Measurements from ENCODE around the gene GRPEL2.

GRPEL2 gene

DNA sequence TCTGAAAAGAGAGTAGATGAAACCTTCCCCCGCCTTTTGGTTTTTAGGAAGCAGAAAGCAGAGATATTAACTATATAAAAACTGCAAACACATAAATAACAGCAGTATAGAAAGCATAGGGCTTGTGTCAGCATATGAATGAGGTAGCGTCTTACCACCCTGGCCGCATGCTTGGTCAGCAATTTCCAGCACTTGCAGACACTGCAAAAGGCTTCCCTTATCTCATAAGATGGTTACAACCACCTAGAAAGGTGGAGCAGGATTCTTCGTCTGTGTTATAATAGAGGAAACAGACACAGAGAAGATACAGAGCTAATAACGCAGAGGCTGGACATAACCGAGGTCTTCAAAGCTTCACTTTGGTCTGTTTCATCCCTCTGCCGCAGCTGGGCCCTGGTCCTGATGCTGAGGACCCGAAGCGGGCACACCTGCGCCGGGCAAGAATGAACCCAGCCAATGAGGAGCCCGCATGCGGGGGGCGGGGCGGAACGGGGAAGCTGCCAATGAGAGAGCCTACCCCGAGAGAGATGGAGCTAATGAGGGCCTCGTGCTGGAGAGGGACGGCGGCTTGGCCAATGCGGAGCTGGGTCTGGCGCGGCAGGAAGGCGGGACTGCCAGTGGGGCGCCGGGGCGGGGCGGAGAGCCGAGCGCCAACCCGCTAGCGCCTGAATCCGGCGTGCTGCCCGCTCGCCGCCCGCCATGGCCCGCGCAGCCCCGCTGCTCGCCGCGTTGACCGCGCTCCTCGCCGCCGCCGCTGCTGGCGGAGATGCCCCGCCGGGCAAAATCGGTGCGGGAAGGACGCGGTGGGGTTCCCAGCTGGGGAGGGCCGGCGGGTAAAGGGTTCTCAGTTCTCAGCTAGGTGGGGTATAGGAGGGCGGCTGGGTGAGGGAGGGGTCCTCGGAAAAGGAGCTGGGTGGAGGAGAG lies 12.3 kb downstream of the GRPEL2 start, which contains the start of gene PCYOX1L:
PCYOX1L (plus strand) TSS at position 677 of the 924 bp plus-strand sequence; CDS start at position 700, 23 bp downstream.
- DNase-seq (ENCODE audit: low read depth in 2 of 2): peak; percentile 80 to 97

- DNase-seq (ENCODE audit: low read depth in 2 of 2): no peak
Measured at GRCh38 chr5:149358294-149358651, 13.0 kb downstream of the GRPEL2 start.

DNA sequence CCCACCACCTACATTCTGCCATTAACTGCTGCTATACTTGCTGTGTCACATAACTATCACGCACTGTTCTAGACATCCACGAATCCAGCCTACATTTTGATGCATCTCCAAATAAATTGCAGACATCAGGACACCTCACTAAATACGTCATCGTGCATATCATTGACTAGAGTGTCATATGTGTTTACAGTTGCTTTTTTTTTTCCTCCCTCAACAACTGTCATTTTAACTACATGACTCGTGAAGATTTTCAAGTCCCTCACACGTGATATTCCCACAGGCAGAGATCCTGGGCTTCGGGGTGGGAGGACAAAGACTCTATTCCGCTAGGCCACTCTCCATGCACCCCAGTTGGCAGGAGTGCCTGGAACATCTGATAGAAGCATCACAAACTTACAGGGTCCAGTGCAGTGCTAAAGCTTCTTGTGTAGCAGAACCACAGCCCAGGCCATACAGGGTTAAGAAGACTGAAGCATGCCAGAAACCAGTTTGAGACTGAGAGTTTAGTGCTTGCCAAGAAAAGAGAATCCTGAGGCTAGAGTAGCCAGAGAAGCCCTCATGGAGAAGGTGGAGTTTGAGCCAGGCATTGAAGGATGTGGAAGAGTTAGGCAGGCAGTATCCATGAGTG lies 13.7 kb downstream of the GRPEL2 start:
- no peak for DNase-seq (ENCODE audit: low read depth in 2 of 2)

GRCh38 chr5:149360272-149360671 lies 15.0 kb downstream of the GRPEL2 start:
- no peak for DNase-seq (ENCODE audit: low read depth in 2 of 2)

DNA sequence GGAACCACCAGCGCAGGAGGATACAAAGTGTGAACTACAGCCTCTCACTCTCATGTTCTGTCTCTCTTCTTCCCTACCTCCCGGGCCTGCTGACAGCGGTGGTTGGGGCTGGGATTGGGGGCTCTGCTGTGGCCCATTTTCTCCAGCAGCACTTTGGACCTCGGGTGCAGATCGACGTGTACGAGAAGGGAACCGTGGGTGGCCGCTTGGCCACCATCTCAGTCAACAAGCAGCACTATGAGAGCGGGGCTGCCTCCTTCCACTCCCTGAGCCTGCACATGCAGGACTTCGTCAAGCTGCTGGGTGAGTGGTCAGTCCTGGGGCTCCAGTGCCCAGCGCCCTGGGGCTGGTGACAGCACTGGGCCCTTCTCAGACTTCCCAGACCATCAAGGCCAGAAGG lies 17.2 kb downstream of the GRPEL2 start:
- DNase-seq (ENCODE audit: low read depth in 2 of 2): no peak

GRCh38 chr5:149363358-149363757 lies 18.1 kb downstream of the GRPEL2 start:
- DNase-seq (ENCODE audit: low read depth in 2 of 2): no peak

GRCh38 chr5:149363936-149364335 lies 18.6 kb downstream of the GRPEL2 start:
- DNase-seq (ENCODE audit: low read depth in 2 of 2): no peak

- no peak for DNase-seq (ENCODE audit: low read depth in 2 of 2)
Measured at GRCh38 chr5:149364719-149365118, 19.4 kb downstream of the GRPEL2 start.

DNA sequence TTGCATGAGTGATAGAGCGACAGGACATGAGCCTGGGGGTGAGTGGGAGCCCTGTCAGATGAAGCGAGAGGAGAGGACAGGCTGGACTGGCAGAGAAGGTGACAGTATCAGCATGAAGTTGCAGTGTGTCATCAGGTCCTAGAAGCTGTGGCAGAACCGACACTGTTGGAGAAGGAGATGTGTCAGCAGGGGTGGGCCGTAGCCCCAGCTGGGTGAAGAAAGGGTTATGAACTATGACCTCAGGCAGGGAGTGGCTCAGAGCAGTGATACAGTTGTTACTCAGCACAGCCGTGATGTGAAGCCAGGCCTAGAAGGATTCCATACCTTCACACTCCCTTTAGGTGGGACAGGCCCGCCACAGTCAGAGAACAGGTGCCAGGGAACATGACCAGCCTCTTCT lies 20.1 kb downstream of the GRPEL2 start:
- DNase-seq (ENCODE audit: low read depth in 2 of 2): no peak

- no peak for DNase-seq (ENCODE audit: low read depth in 2 of 2)
Measured at GRCh38 chr5:149366169-149366729, 20.9 kb downstream of the GRPEL2 start.

DNA sequence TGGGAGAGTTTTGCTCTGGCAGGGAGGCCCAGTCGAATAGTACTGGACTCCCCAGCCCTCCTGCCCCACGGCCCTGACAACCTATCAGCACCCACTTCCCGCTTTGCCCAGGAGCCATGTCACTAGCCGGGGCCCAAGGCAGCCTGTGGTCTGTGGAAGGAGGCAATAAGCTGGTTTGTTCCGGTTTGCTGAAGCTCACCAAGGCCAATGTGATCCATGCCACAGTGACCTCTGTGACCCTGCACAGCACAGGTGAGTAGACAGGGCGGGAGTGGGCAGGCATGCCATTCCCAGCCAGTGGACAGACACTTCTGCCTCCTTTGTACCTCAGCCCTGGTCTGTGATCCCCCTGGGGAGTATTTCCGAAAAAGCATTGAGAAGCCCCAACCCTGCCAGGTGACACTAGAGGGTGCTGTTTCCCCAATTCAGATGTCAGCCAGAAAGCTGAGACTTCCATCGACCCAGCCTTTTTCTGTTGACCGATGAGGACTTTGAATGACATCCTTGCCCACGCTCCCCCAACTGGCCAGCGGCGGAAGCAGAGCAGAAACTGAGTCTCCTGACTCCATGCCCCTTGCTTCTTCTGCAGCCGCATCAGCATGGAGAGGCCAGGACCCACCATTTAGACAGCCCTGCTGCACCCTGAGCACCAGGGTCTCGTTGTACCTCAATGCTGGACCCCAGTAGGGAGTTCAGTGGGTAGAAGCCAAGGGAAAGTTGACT lies 22.1 kb downstream of the GRPEL2 start:
- peak; percentile 44 to 48 for DNase-seq (ENCODE audit: low read depth in 2 of 2)

DNA sequence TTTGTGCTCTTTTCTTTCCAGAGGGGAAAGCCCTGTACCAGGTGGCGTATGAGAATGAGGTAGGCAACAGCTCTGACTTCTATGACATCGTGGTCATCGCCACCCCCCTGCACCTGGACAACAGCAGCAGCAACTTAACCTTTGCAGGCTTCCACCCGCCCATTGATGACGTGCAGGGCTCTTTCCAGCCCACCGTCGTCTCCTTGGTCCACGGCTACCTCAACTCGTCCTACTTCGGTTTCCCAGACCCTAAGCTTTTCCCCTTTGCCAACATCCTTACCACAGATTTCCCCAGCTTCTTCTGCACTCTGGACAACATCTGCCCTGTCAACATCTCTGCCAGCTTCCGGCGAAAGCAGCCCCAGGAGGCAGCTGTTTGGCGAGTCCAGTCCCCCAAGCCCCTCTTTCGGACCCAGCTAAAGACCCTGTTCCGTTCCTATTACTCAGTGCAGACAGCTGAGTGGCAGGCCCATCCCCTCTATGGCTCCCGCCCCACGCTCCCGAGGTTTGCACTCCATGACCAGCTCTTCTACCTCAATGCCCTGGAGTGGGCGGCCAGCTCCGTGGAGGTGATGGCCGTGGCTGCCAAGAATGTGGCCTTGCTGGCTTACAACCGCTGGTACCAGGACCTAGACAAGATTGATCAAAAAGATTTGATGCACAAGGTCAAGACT lies 22.8 kb downstream of the GRPEL2 start:
- DNase-seq (ENCODE audit: low read depth in 2 of 2): no peak

GRCh38 chr5:149370878-149371277 lies 25.6 kb downstream of the GRPEL2 start:
- no peak for DNase-seq (ENCODE audit: low read depth in 2 of 2)

GRCh38 chr5:149371296-149371962 lies 26.1 kb downstream of the GRPEL2 start:
- DNase-seq (ENCODE audit: low read depth in 2 of 2): peak; percentile 54 to 59

DNA sequence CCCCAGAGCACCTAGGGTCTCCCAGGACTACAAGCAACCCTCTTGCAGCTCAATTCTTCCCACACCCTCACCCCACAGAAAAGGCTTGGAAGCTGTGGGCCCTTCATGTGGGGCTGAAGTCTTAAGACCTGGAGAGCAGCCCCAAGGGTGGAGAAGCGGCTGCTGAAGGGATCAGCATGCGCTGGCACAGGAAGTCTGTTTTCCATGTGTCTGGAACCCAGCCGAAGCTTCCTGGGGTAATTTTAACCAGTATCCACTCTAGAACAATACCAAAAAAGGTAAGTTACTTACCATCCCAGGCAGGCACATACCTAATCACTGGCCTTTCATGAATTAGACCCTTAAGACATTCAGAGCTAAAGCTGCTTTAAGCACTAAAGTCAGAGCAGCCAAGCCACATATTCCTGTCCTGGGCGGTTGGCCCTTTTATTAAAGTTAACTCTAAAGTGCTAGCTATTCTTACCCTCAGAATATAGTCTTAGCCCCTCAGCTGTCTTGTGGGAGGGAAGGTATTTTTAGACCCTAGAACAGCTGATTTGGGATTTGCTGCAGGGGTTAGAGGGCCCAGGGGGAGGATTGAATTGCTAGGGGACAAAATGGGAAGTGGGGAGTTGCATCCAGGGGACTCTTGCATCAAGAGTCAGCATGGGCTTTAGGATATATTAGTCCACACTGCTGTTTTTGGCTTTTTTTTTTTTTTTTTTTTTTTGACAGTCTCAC lies 26.9 kb downstream of the GRPEL2 start:
- DNase-seq (ENCODE audit: low read depth in 2 of 2): no peak

DNA sequence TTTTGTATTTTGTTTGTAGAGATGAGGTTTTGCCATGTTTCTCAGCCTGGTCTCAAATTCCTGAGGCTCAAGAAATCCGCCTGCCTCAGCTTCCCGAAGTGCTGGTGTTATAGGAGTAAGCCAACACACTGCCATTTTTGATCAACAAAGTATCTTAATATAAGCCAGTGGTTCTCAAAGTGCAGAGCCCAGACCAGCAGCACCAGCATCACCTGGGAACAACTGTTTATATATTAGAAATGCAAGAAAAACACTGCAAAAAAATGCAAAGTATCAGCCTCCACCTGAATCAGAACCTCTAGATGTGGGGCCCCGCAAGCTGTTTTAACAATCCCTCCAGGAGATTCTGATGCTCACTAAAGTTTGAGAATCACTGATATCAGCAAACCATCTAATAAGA lies 27.6 kb downstream of the GRPEL2 start:
- no peak for DNase-seq (ENCODE audit: low read depth in 2 of 2)

DNA sequence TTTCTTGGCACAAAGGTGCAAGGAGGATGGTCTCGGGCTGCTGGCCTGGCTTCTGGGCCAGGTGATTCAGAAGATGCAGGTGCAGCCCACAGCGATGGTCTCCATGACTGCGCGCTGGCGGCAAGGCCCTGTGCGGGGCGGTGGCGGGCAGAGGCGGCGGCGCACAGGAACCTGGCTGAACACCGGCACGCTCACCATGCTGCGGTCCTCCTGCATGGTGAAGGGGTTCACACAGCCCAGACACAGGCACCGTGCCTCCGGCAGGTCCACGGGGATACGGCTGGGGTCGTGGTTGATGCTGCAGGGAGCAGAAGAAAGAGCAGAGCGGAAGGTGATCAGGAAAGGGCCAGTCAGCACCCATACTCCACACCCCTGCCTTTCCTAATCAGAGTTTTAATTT lies 29.0 kb downstream of the GRPEL2 start:
- no peak for DNase-seq (ENCODE audit: low read depth in 2 of 2)

- DNase-seq (ENCODE audit: low read depth in 2 of 2): no peak
Measured at GRCh38 chr5:149374801-149375200, 29.5 kb downstream of the GRPEL2 start.

DNA sequence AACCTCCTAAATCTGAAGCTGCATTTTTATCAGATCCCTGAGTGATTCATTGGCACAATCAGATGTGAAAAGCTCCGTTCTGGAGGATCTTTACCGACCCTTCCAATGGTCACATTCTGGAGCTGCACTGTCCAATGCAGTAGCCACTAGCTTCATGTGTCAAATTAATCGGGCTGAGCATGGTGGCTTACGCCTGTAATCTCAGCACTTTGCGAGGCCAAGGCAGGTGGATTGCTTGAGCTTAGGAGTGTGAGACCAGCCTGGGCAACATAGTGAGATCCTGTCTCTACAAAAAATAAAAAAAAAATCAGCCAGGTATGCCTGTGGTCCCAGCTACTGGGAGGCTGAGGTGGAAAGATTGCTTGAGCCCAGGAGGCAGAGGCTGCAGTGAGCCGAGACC lies 30.1 kb downstream of the GRPEL2 start:
- no peak for DNase-seq (ENCODE audit: low read depth in 2 of 2)

DNA sequence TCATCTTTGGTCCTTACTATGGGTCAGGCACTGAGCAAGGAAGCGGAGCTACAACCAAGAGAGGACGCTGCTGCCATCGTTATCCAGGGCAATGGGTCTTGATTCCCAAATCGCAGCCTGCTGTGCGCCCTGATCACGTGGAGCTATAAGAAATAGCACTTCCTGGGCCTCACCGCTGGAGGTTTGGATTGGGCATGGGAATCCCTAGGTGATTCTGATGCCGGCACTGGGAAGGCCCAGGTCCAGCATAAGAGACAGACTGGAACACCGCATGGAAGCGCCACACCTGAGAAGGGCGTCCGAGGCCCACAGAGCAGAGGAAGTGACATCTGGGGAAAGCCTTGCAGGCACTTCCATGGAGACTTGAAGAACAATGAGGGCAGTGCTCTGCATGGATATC lies 30.8 kb downstream of the GRPEL2 start:
- DNase-seq (ENCODE audit: low read depth in 2 of 2): no peak

Measured in activated CD4-positive, alpha-beta T cell treated with anti-CD3 and anti-CD28 coated beads for 24 hours (primary cell).